Measurements from ENCODE around the gene ZMYND15. TPM values are rescaled to one million over a fixed set of nuclear protein-coding genes. Genes with fewer than 3 reads are reported as not detected.

Gene ZMYND15
- total and polyA plus RNA-seq, 2 of the 13 experiments (the other 11 are each of a cell fraction or from before 2014, with no cell fraction given): 0.24 to 2.7 TPM

GRCh38 chr17:4751932-4752331 is 12.3 kb downstream of the ZMYND15 start:
- Histone ChIP-seq H3K9ac (ENCODE audit: insufficient read depth, low read depth, low read length) (no peak overlapping the region), H3K4me1 (ENCODE audit: insufficient read depth, low read length) (peaks cover 54% of the 10 kb centered on the region), H3K79me2 (ENCODE audit: insufficient read depth, low read length) (no peaks in the 10 kb centered on the region), H2AFZ (ENCODE audit: low read length) (no peak overlapping the region), H3K27ac (ENCODE audit: extremely low read length, insufficient read depth, low read length) (peak overlapping the region; percentile 26), H3K4me3 (replicated peaks in 1 of 3; ENCODE audit: insufficient read depth in 1 of 3, low read depth in 2 of 3, low read length in 3 of 3) (no peak overlapping the region), H4K20me1 (ENCODE audit: insufficient read depth, low read length) (no peaks in the 10 kb centered on the region), H3K4me2 (ENCODE audit: low read depth, low read length) (peak overlapping the region; percentile 62), H3K36me3 (replicated peaks in 1 of 2; ENCODE audit: control insufficient read depth in 1 of 2, insufficient read depth in 2 of 2, low read length in 2 of 2) (no peaks in the 10 kb centered on the region), H3K27me3 (ENCODE audit: control insufficient read depth in 1 of 2, insufficient read depth in 2 of 2, low read length in 2 of 2) (no peaks in the 10 kb centered on the region), H3K9me3 (ENCODE audit: low read length) (no peaks in the 10 kb centered on the region)
- intact Hi-C loops (cut with micrococcal nuclease; ENCODE audit: unreplicated experiment) (no loop called here), in situ Hi-C loops (cut with HindIII; ENCODE audit: extremely low pct_ligation_motif_present, low pct_unique_long_range_greater_than_20kb) (no loop called here)
- ChIA-PET POLR2A (interaction anchor here (0.7 to 1.0 kb wide), 2 partner anchors 21 to 33 kb away, joined by 3 read pairs; no protein-coding TSS in a partner anchor), CTCF (ENCODE audit: low intra/inter-chr PET ratio, low total read pairs) (no interaction called here)
- BruUV-seq (replicated peaks): no TSS peak
- no peak for ATAC-seq
- DNase-seq (ENCODE audit: low spot score): peak; percentile 81
- FAIRE-seq: peak; percentile 83
- 45% methylated on average over 5 of the region's 5 CpGs for WGBS (ENCODE audit: low lambda C conversion rate)
- TF ChIP-seq ZNF224 (CRISPR knock-in tag; IDR thresholded peaks at IDR 0.05) (no peak), ZFY (CRISPR knock-in tag; IDR thresholded peaks at IDR 0.05) (no peak), ZNF256 (CRISPR knock-in tag; conservative IDR thresholded peaks at IDR 0.05) (no peak), ISL2 (CRISPR knock-in tag; IDR thresholded peaks at IDR 0.05) (no peak), CHD4 (IDR thresholded peaks at IDR 0.05; ENCODE audit: borderline replicate concordance, low read length) (peak; percentile 96), FOXA3 (CRISPR knock-in tag; IDR thresholded peaks at IDR 0.05) (peak; percentile 52; the same call in 1 of the 2 replicates), RXRA (CRISPR knock-in tag; IDR thresholded peaks at IDR 0.05) (no peak; the same call in 1 of the 2 replicates), CEBPB (IDR thresholded peaks at IDR 0.05; ENCODE audit: borderline replicate concordance, low read depth, low read length) (peak; percentile 89), TBL1XR1 (IDR thresholded peaks at IDR 0.05; ENCODE audit: borderline replicate concordance, low read length, partially characterized antibody) (no peak), MAX (IDR thresholded peaks at IDR 0.05) (0 out of 2 replicates have a peak, but pooled peaks have one; percentile 36), TFDP2 (CRISPR knock-in tag; IDR thresholded peaks at IDR 0.05) (no peak), RERE (CRISPR knock-in tag; IDR thresholded peaks at IDR 0.05; ENCODE audit: low read depth) (no peak), ZNF101 (CRISPR knock-in tag; IDR thresholded peaks at IDR 0.05; ENCODE audit: borderline replicate concordance, low read depth) (no peak), RAD21 (CRISPR knock-in tag; IDR thresholded peaks at IDR 0.05) (no peak), ZNF749 (CRISPR knock-in tag; IDR thresholded peaks at IDR 0.05; ENCODE audit: borderline replicate concordance) (no peak), AKAP8 (CRISPR knock-in tag; IDR thresholded peaks at IDR 0.05) (no peak), ZMYM3 (CRISPR knock-in tag; IDR thresholded peaks at IDR 0.05) (peak; percentile 96), CHCHD3 (CRISPR knock-in tag; IDR thresholded peaks at IDR 0.05) (no peak), LBX2 (CRISPR knock-in tag; IDR thresholded peaks at IDR 0.05; ENCODE audit: borderline replicate concordance) (no peak)
